HepG2 (cell line): ENCODE results near the gene SLX4. TPM values are rescaled to one million over a fixed set of nuclear protein-coding genes. Genes with fewer than 3 reads are reported as not detected.

Source experiments
- BCLAF1 ChIP-seq: fragments of 450-650 bp; IDR thresholded peaks from 2 replicates; pipeline ENCODE4 v1.6.1; 2017; ENCODE audit warnings: mild to moderate bottlenecking
- CHD2 ChIP-seq: IDR thresholded peaks from 2 replicates; pipeline ENCODE4 v1.6.1; 2011; ENCODE audit warnings: low read depth, low read length, improper control_type of control experiment
- FOXA1 ChIP-seq, 2 experiments: fragments of 450-650 bp in 1 of 2; sonication (generic) in 1 of 2; formaldehyde crosslinking in 1 of 2; IDR thresholded peaks; 2 replicates each; pipeline versions ENCODE4 v1.4.0 to v1.6.1; 2016 to 2020; ENCODE audit warnings: missing genetic modification reagents in 1 of 2
- HMG20A ChIP-seq: IDR thresholded peaks from 2 replicates; pipeline ENCODE4 v1.6.1; 2016; ENCODE audit warnings: borderline replicate concordance
- HOXA9 ChIP-seq: sonication (generic); formaldehyde crosslinking; IDR thresholded peaks from 2 replicates; pipeline ENCODE4 v1.8.1; 2022; ENCODE audit warnings: missing genetic modification reagents, mild to moderate bottlenecking, moderate library complexity, borderline replicate concordance
- JARID2 ChIP-seq: sonication (generic); formaldehyde crosslinking; IDR thresholded peaks from 2 replicates; pipeline ENCODE4 v1.8.1; 2023; ENCODE audit warnings: missing genetic modification reagents, inconsistent platforms; ENCODE audit not compliant: insufficient replicate concordance
- KLF12 ChIP-seq: sonication (generic); formaldehyde crosslinking; IDR thresholded peaks from 2 replicates; pipeline ENCODE4 v1.4.0; 2020; ENCODE audit warnings: missing genetic modification reagents, borderline replicate concordance
- MNT ChIP-seq: fragments of 450-650 bp; IDR thresholded peaks from 2 replicates; pipeline ENCODE4 v1.6.1; 2016
- NFE2L1 ChIP-seq: sonication (generic); formaldehyde crosslinking; IDR thresholded peaks from 2 replicates; pipeline ENCODE4 v1.4.0; 2020; ENCODE audit warnings: missing genetic modification reagents, mild to moderate bottlenecking, borderline replicate concordance
- PITX1 ChIP-seq: sonication (generic); formaldehyde crosslinking; IDR thresholded peaks from 2 replicates; pipeline ENCODE4 v1.5.1; 2020; ENCODE audit warnings: mild to moderate bottlenecking, missing genetic modification reagents
- RFXAP ChIP-seq: sonication (generic); formaldehyde crosslinking; IDR thresholded peaks from 2 replicates; pipeline ENCODE4 v1.4.0; 2020; ENCODE audit warnings: missing genetic modification reagents, borderline replicate concordance
- RXRB ChIP-seq: IDR thresholded peaks from 2 replicates; pipeline ENCODE4 v1.6.1; 2016; ENCODE audit warnings: borderline replicate concordance, missing genetic modification reagents, missing compliant biosample characterization
- SP4 ChIP-seq: sonication (generic); formaldehyde crosslinking; IDR thresholded peaks from 2 replicates; pipeline ENCODE4 v1.8.1; 2023; ENCODE audit warnings: mild to moderate bottlenecking, missing genetic modification reagents
- U2AF1 ChIP-seq: fragments of 200-400 bp; formaldehyde crosslinking; optimal IDR thresholded peaks from 2 replicates; pipeline ENCODE3; 2017; ENCODE audit warnings: mild to moderate bottlenecking, low read depth, low read length
- ZBTB33 ChIP-seq: sonication (generic); formaldehyde crosslinking; IDR thresholded peaks from 2 replicates; pipeline ENCODE4 v1.4.0; 2020; ENCODE audit warnings: missing genetic modification reagents
- ZFP1 ChIP-seq: IDR thresholded peaks from 2 replicates; pipeline ENCODE4 v1.6.1; 2016
- ZMYM2 ChIP-seq: sonication (generic); formaldehyde crosslinking; IDR thresholded peaks from 2 replicates; pipeline ENCODE4 v1.8.0; 2022; ENCODE audit warnings: mild to moderate bottlenecking, missing genetic modification reagents
- ZNF382 ChIP-seq: sonication (generic); formaldehyde crosslinking; IDR thresholded peaks from 2 replicates; pipeline ENCODE4 v1.5.0; 2020; ENCODE audit warnings: missing genetic modification reagents, mild to moderate bottlenecking, borderline replicate concordance
- ZNF468 ChIP-seq: sonication (generic); formaldehyde crosslinking; IDR thresholded peaks from 2 replicates; pipeline ENCODE4 v1.8.0; 2022; ENCODE audit warnings: mild to moderate bottlenecking, moderate library complexity, missing genetic modification reagents
- ZNF563 ChIP-seq: sonication (generic); formaldehyde crosslinking; IDR thresholded peaks from 2 replicates; pipeline ENCODE4 v1.8.0; 2022; ENCODE audit warnings: mild to moderate bottlenecking, moderate library complexity, missing genetic modification reagents
- ZNF567 ChIP-seq: sonication (generic); formaldehyde crosslinking; IDR thresholded peaks from 2 replicates; pipeline ENCODE4 v1.8.1; 2023; ENCODE audit warnings: mild to moderate bottlenecking, missing genetic modification reagents, borderline replicate concordance
- ZNF678 ChIP-seq: sonication (generic); formaldehyde crosslinking; IDR thresholded peaks from 2 replicates; pipeline ENCODE4 v1.4.0; 2020; ENCODE audit warnings: mild to moderate bottlenecking, missing genetic modification reagents
- ZNF772 ChIP-seq: sonication (generic); formaldehyde crosslinking; IDR thresholded peaks from 2 replicates; pipeline ENCODE4 v1.5.0; 2020; ENCODE audit warnings: mild to moderate bottlenecking, missing genetic modification reagents
- ZNF788 ChIP-seq: sonication (generic); formaldehyde crosslinking; IDR thresholded peaks from 2 replicates; pipeline ENCODE4 v1.5.0; 2020; ENCODE audit warnings: mild to moderate bottlenecking, missing genetic modification reagents, borderline replicate concordance
- polyA plus RNA-seq, 8 experiments: library from polyadenylated mRNA; depleted of rRNA in 3 of 8; stranded (reverse) in 7 of 8; unstranded in 1 of 8; fragments of >200 nt; fragmentation: Illumina TruSeq in 4 of 8; extraction: Trizol in 4 of 8; gene quantifications; 2 replicates each; pipeline versions ENCODE4 v1.2.1 to v1.2.3, GENCODE V29; 2011 to 2016; ENCODE audit warnings: low read depth in 4 of 8, missing spikeins in 1 of 8, mixed read lengths in 1 of 8; ENCODE audit not compliant: insufficient read depth in 1 of 8
- total RNA-seq, 5 experiments: library from RNA; depleted of rRNA; stranded (reverse); fragments of >200 nt; fragmentation: Illumina TruSeq; extraction: Trizol; gene quantifications; 2 replicates each; pipeline ENCODE4 v1.2.3, GENCODE V29; 2016; ENCODE audit warnings: low read depth in 1 of 5

Gene SLX4
- total and polyA plus RNA-seq, 2 of the 13 experiments (the other 11 are each of a cell fraction or from before 2014, with no cell fraction given) = 1.1 to 3.6 TPM

GRCh38 chr16:3646348-3646920 lies 35.0 kb upstream of the SLX4 start (continued):
- TF ChIP-seq HOXA9 (CRISPR knock-in tag) (no peak), ZNF567 (CRISPR knock-in tag) (no peak), SP4 (CRISPR knock-in tag) (no peak), RXRB (CRISPR knock-in tag) (peak; percentile 80), ZNF772 (CRISPR knock-in tag) (peak; percentile 34; the same call in 1 of the 2 replicates), ZBTB33 (peak; percentile 52; the same call in 1 of the 2 replicates), ZMYM2 (CRISPR knock-in tag) (0 out of 2 replicates have a peak, but pooled peaks have one; percentile 29), KLF12 (no peak), ZNF382 (CRISPR knock-in tag) (no peak), JARID2 (CRISPR knock-in tag) (no peak), HMG20A (CRISPR knock-in tag) (peak; percentile 53; the same call in 1 of the 2 replicates), PITX1 (peak; percentile 45; the same call in 1 of the 2 replicates), NFE2L1 (CRISPR knock-in tag) (no peak), ZNF788 (peak; percentile 24; the same call in 1 of the 2 replicates), ZFP1 (no peak), ZNF678 (CRISPR knock-in tag) (no peak), CHD2 (no peak), U2AF1 (no peak), FOXA1 (IDR thresholded peaks at IDR 0.05) (peak; percentile 46; the same call in 1 of the 2 replicates), FOXA1 (CRISPR knock-in tag; IDR thresholded peaks at IDR 0.05) (peak; percentile 90), BCLAF1 (no peak), MNT (no peak), ZNF468 (CRISPR knock-in tag) (no peak), RFXAP (CRISPR knock-in tag) (no peak), ZNF563 (CRISPR knock-in tag) (no peak)
